GM13976 (cell line): ENCODE measurements around the gene VWA5B1.

Source experiments
- DNase-seq: peaks from one replicate; pipeline ENCODE4 v3.0.0; 2012; ENCODE audit warnings: low spot score
- CTCF ChIP-seq: IDR thresholded peaks from 2 replicates; pipeline ENCODE4 v1.5.1; 2012; ENCODE audit warnings: borderline replicate concordance, mild to moderate bottlenecking; ENCODE audit not compliant: insufficient read depth; ENCODE audit errors: extremely low read depth, missing control alignments, control extremely low read depth
- in situ Hi-C: fragments of 300-500 bp; cut with MboI; formaldehyde crosslinking; loops from one replicate; pipeline ENCODE4 v1.12.0; 2022; ENCODE audit warnings: low sequenced_read_pairs, mixed read lengths, inconsistent platforms; ENCODE audit not compliant: unreplicated experiment

VWA5B1 gene, protein sequence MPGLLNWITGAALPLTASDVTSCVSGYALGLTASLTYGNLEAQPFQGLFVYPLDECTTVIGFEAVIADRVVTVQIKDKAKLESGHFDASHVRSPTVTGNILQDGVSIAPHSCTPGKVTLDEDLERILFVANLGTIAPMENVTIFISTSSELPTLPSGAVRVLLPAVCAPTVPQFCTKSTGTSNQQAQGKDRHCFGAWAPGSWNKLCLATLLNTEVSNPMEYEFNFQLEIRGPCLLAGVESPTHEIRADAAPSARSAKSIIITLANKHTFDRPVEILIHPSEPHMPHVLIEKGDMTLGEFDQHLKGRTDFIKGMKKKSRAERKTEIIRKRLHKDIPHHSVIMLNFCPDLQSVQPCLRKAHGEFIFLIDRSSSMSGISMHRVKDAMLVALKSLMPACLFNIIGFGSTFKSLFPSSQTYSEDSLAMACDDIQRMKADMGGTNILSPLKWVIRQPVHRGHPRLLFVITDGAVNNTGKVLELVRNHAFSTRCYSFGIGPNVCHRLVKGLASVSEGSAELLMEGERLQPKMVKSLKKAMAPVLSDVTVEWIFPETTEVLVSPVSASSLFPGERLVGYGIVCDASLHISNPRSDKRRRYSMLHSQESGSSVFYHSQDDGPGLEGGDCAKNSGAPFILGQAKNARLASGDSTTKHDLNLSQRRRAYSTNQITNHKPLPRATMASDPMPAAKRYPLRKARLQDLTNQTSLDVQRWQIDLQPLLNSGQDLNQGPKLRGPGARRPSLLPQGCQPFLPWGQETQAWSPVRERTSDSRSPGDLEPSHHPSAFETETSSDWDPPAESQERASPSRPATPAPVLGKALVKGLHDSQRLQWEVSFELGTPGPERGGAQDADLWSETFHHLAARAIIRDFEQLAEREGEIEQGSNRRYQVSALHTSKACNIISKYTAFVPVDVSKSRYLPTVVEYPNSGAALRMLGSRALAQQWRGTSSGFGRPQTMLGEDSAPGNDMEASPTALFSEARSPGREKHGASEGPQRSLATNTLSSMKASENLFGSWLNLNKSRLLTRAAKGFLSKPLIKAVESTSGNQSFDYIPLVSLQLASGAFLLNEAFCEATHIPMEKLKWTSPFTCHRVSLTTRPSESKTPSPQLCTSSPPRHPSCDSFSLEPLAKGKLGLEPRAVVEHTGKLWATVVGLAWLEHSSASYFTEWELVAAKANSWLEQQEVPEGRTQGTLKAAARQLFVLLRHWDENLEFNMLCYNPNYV

GRCh38 chr1:20290624-20291597 lies at the start of gene VWA5B1:
VWA5B1 (plus strand) TSS chr1:20290875; CDS start chr1:20310602, 19,727 bp downstream.
- in situ Hi-C loops, result no loop called here
- DNase-seq, result no peak
- TF ChIP-seq CTCF, result no peak

DNA sequence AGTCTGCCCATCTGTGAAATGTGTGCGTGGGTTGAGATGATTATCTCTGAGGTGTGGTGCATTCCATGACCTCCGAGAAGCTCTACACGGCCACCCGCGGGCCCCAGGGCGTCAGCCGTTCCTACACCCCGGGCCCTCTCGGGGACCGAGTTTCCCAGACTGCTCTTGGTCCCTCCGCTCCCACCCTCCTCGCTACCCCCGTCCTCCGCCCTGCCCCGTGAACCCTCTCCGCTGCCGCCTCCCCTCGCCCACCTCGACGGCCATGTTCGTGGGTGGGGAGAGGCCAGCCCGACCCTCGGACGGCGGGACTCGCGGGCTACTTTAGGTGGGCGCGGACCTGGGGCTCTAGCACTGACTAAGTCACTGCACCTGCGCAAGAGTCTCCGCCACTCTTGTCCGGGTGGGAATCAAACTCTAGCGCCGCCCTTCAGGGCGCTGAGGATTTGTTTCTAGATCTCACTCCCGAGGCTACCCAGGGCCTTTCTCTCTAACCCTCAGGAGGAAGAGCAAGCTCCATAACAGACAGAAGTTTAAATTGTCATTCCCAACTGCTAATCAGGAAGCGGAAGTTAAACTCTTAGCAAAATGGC lies 47.7 kb upstream of the VWA5B1 start:
- no peak for TF ChIP-seq CTCF
- in situ Hi-C loops, result no loop called here
- DNase-seq, result no peak

DNA sequence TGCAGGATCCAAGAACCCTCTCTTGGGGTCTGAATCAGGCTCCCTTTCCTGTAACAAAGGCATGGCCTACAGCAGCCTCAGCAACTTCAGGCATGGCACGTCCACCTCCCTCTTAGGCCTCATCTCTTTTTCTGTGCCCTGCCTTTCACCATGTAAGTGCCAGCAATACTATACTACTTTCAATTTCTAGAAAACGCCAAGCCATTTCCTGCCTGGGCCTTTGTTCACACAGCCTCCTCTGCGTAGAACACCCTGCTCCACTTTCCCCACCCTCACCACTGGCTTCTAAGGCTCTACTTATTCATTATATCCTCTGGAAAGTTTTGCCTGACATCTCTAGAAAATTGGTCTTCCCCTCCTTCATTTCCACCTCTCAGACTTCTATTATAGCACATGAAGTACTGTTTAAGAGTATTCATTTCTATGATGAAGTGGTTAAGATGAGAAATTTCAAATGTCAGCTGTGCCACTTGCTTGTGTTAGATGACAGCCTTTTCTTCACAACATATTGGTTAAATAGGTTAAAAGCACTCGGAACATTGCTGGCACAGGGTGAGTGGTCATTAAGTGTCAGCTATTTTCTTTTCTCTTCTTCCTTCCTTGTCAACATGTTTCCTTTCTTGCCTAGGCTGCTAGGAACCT lies 41.6 kb upstream of the VWA5B1 start:
- in situ Hi-C loops, result no loop called here
- DNase-seq, result no peak
- TF ChIP-seq CTCF, result no peak

GRCh38 chr1:20250340-20250989 lies 40.2 kb upstream of the VWA5B1 start:
- in situ Hi-C loops, result no loop called here
- TF ChIP-seq CTCF, result no peak
- DNase-seq, result no peak

DNA sequence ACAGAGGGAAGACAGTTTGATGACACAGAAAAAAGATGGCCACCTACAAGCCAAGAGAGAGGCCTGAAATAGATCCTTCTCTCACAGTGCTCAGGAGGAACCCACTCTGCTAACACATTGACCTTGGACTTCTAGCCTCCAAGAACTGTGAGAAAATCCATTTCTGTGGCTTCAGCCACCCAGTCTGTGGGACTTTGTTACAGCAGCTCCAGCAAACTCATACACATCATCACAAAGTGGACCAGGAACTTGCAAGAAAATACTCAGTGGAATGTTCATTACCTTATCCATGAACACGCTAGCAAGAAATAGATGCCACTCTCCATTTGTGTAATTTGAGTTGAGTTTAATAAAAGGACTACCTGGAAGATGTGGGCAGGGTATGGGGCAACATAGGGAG lies 38.1 kb upstream of the VWA5B1 start:
- DNase-seq, result no peak
- no peak for TF ChIP-seq CTCF
- in situ Hi-C loops, result no loop called here
